AG10803 (cell line): Measurements from ENCODE around the gene TRABD.
"Not testable (repeated sequence)": the region's sequence is repeated elsewhere in the genome, so short reads cannot be mapped to it uniquely, and the experiment has no call there.

ENCODE experiments used
- DNase-seq: peaks from one replicate; pipeline ENCODE4 v3.0.0; 2010; ENCODE audit warnings: low read depth
- H3K4me3 ChIP-seq: 2 replicates; pipeline ENCODE4 v1.5.1; 2011; ENCODE audit warnings: mild to moderate bottlenecking, low read length, control low read depth
- TF ChIP-seq, protein P1 (sequence below): conservative IDR thresholded peaks from 2 replicates; pipeline ENCODE4 v1.5.1; 2011; ENCODE audit warnings: mild to moderate bottlenecking, low read length, control low read depth, inconsistent platforms

The TRABD gene

DNA sequence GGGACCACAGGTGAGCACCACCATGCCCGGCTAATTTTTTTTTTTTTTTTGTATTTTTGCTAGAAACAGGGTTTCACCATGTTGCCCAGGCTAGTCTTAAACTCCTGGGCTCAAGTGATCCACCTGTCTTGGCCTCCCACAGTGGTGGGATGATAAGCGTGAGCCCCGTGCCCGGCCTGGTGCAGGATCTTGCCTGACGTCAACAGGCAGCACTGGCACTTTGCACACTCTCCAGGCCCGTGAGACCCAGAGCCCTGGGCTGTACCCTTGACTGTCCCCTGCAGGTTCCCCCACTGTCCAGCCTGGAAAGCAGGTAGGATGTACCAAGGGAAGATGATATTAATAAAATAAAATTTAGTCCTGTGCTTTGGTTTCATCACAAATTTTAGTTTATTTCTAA lies 44.3 kb upstream of the TRABD start:
- DNase-seq, result no peak
- TF ChIP-seq, protein P1, sequence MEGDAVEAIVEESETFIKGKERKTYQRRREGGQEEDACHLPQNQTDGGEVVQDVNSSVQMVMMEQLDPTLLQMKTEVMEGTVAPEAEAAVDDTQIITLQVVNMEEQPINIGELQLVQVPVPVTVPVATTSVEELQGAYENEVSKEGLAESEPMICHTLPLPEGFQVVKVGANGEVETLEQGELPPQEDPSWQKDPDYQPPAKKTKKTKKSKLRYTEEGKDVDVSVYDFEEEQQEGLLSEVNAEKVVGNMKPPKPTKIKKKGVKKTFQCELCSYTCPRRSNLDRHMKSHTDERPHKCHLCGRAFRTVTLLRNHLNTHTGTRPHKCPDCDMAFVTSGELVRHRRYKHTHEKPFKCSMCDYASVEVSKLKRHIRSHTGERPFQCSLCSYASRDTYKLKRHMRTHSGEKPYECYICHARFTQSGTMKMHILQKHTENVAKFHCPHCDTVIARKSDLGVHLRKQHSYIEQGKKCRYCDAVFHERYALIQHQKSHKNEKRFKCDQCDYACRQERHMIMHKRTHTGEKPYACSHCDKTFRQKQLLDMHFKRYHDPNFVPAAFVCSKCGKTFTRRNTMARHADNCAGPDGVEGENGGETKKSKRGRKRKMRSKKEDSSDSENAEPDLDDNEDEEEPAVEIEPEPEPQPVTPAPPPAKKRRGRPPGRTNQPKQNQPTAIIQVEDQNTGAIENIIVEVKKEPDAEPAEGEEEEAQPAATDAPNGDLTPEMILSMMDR, result no peak
- no peak overlapping the region for H3K4me3 ChIP-seq

DNA sequence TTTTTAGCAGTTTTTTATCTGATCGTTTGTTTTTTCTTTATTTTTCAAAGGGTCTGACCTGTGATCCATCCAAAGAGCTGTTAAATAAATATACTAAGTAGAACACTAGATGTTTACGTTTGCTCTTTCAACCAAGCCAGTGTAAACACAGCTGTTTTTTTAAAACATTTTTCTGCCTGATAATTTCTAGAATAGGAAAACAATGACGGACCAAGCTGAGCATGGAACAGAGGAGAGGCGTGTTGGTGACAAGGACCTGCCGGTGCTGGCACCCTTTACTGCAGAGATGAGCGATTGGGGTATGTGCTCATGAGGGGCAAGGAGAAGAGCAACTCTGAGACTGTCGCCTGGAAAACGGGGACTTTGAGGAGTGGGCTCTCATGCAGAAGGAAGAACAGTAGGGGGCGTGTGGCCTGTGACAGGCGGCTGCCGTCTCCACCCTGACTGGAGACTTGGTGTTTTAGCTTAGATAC lies 43.8 kb upstream of the TRABD start:
- DNase-seq, result no peak
- no peak overlapping the region for H3K4me3 ChIP-seq
- TF ChIP-seq, protein P1, result no peak

DNA sequence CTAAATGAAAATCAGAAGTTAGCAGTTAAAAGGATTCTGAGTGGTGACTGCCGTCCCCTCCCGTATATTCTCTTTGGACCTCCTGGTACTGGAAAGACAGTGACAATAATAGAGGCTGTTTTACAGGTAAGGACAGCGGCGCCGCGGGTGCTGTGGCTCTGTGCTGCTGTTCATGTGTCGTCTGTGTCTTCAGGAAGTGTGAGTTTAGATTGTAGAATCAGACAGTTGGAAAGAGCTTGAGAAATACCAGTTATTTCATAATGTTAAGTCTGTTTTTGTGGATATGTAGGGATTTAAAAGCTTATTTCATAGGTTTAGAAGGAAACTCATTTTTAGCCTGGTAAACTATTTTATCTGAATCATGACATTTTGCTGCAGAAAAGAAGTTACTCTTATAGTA lies 42.6 kb upstream of the TRABD start:
- TF ChIP-seq, protein P1, result no peak
- no peak for DNase-seq
- H3K4me3 ChIP-seq, result no peak overlapping the region

DNA sequence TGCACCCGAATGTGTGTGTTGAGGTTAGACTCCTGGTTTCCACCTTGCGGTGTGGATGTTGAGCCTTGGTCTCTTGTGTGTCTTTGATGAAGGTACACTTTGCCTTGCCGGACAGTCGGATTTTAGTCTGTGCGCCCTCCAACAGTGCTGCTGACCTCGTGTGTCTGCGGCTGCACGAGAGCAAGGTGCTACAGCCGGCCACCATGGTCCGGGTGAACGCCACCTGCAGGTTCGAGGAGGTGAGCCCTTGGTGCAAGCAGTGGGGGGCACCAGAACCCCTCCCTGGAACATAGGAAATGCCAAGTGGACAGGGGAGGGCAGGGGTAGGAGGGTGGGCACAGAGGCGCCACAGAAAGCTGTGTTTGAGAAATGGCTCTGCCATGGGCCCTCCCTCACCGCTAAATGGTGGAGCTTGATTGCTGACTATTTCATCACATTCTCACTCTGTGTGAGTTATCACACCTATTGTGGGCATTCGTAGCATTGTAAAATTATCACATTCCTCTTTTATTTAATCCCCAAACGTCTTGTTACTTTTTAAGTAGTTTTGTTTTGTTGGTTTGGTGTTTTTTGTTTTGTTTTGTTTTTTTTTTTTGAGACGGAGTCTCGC lies 41.6 kb upstream of the TRABD start:
- no peak for DNase-seq
- TF ChIP-seq, protein P1, result no peak
- no peak overlapping the region for H3K4me3 ChIP-seq

DNA sequence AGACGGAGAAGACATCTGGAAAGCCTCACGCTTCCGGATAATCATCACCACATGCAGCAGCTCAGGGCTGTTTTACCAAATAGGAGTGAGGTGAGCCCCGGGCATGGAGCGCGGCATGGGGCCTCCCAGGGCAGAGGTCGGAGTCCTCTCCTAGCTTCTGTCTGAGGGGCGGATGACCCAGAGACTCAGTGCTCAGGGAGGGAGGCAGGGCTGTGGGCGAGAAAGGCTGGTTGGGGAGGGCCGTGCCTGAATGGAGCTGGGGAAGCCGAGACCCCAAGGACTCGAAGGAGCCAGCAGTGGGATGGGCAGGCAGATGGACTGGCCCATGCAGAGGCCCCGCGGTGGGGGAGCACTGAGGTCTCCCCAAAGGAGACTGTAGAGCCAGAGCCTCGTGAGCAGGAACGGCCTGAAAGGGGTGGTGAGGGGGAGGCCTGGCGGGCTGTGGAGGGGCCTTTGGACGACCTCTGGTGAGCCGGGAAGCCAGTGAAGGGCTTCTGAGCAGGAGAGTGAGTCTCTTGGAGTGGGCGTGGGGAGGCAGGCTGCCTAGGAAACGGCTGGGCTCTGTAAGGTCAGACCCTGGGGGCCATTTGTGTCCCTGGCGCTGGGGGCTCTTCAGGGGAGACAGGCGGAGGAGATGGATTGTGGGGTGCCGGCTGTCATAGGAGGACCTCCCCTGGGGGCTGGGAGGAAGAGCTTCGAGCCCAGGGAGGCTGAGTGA lies 39.8 kb upstream of the TRABD start:
- DNase-seq, result no peak
- no peak overlapping the region for H3K4me3 ChIP-seq

DNA sequence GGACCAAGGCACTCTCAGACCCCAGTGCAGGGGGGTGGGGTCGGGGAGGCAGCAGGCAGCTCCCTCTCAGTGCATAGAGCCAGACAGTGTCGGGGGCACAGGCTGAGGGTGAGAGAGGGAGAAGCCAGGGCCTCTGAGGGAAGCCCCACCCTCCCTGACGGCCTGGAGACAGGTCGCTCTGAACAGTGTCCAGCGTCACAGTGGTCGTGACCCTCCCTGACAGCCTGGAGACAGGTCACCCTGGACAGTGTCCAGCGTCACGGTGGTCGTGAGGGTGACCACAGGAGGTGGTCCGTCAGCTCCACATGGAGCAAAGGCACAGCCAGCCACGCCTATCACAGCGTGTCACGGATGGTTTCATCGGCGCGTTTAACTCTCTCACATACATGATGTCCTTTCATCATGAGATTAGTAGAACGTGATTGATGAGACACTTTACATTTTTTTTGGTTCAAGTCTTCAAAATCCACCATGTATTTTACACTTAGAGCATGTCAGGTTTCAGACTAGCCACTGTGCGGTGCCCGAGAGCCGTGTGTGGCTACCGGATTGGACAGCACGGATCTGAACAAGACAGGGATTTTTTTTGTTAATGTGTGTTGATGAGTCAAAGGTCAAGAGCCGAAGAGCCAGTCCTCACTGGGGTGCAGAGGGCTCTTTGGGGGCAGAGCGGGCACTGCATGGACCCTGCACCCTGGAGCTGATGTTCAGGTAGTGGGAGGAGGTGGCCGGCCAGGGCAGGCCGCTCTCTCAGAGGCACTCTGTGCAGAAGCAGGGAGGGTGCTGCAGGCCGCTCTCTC lies 39.1 kb upstream of the TRABD start:
- TF ChIP-seq, protein P1, result peak; percentile 95
- DNase-seq, result peak; percentile 72
- no peak overlapping the region for H3K4me3 ChIP-seq

More for the DNA sequence above, 39.8 kb upstream of the TRABD start:
- TF ChIP-seq, protein P1, result no peak

DNA sequence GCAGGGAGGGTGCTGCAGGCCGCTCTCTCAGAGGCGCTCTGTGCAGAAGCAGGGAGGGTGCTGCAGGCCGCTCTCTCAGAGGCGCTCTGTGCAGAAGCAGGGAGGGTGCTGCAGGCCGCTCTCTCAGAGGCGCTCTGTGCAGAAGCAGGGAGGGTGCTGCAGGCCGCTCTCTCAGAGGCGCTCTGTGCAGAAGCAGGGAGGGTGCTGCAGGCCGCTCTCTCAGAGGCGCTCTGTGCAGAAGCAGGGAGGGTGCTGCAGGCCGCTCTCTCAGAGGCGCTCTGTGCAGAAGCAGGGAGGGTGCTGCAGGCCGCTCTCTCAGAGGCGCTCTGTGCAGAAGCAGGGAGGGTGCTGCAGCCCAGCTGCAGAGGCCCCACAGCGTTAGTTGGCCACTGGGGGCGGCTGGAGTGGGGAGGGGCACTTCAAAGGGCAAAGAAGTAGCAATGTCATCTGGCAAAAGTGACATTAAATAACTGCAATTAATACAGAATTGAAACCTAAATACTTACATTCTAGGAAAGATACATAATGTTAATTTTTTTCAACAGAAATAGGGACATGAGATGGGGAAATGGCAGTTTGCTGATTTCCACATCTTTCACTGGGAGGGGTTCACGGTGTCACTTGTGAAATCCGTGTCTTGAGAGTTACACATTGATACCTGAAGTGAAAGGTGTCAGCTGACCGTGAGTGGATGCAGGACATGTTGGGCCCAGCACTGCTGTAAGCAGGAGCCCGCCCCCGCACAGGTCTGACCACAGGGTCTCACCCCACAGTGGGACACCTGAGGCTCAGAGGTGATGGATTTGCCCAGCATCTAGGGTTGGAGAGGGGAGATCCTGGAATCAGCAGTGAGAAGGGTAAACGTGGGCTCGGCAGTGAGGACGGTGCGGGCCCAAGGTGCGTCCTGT lies 38.2 kb upstream of the TRABD start:
- H3K4me3 ChIP-seq, DNase-seq: not testable (repeated sequence)
